22Rv1 (cell line): ENCODE measurements around the gene EXTL1.

ENCODE experiments used
- H3K27ac ChIP-seq: fragments of 450-650 bp; 2 replicates; pipeline ENCODE4 v1.5.1; 2017
- CTCF ChIP-seq: fragments of 450-650 bp; IDR thresholded peaks from 2 replicates; pipeline ENCODE4 v1.5.1; 2017; ENCODE audit warnings: mild to moderate bottlenecking
- ZFX ChIP-seq: fragments of 450-650 bp; IDR thresholded peaks from 2 replicates; pipeline ENCODE4 v1.6.1; 2017; ENCODE audit warnings: antibody characterized with exemption, borderline replicate concordance

The EXTL1 gene

GRCh38 chr1:26012864-26013263 lies 8.7 kb upstream of the EXTL1 start:
- peak overlapping the region; percentile 65 for H3K27ac ChIP-seq

DNA sequence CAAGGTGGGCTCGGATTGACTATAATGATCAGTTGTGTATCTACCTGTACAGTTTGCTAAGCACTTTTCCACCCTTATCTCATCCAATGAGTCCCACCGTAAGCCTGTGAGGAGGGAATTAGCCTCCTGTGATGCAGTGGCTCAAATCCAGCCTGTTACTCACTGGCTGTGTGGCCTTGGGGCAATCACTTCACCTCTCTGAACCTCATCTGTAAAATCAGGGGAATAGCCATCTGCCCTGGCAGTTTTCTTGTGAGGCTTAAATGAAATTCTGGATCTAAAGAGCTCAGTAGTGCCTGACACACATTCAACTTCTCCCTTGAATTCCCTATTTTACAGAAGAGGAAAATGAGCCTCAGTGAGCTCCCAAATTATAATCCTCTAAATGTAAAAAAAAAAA lies 7.4 kb upstream of the EXTL1 start:
- no peak for TF ChIP-seq CTCF
- no peak for TF ChIP-seq ZFX
- H3K27ac ChIP-seq: no peak overlapping the region

More at GRCh38 chr1:26012864-26013263, 8.7 kb upstream of the EXTL1 start:
- no peak for TF ChIP-seq ZFX
- TF ChIP-seq CTCF: no peak

DNA sequence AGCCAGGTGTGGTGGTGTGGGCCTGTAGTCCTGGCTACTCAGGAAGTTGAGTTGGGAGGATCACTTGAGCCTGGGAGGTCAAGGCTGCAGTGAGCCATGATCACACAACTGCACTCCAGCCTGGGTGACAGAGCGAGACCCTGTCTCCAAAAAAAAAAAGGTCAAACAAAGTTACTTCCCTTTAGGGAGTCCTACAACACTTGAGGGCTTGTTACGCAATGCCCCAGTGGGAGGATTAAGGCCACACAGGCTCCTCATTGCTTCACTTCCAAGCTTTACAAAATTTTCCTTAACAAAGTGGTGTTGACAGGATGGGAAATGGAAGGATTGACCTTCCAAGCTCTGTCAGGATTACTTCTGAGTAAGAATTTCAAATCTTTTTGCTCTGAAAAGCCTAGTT lies 6.2 kb upstream of the EXTL1 start:
- TF ChIP-seq ZFX (no peak), CTCF (no peak)
- no peak overlapping the region for H3K27ac ChIP-seq

DNA sequence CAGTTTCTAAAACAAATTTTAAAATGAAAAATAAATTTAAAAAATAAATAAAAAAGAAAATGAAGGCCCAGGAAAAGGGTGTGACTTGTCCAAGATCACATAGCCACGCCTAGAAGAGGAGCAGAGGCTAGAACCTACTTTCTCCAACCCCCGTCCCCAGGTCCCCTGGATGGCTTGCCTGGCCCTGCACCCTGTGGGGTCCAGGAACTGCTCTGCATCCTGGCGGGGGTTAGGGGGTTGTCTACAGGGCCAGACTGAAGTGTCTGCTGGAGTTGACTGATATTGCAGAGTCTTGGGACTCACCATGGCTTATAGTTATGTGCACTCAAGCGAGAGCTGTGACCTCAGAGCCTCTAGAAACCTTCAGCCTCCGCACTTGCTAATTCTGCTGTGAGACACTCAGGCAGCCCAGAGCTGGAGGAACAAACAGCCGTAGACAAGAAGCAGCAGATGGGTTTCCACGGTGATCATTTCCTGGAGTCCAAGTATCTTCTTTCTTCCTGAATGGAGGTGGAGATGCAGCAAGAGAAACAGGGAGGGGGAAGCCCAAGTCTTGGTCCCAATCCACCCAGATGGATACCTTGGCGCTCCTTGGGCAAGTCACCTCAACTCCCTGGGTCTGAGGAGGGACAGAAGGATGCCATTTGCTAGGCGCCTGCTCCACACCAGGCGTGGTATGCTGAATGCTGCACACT lies 5.2 kb upstream of the EXTL1 start:
- TF ChIP-seq CTCF: no peak
- TF ChIP-seq ZFX: no peak
- no peak overlapping the region for H3K27ac ChIP-seq

DNA sequence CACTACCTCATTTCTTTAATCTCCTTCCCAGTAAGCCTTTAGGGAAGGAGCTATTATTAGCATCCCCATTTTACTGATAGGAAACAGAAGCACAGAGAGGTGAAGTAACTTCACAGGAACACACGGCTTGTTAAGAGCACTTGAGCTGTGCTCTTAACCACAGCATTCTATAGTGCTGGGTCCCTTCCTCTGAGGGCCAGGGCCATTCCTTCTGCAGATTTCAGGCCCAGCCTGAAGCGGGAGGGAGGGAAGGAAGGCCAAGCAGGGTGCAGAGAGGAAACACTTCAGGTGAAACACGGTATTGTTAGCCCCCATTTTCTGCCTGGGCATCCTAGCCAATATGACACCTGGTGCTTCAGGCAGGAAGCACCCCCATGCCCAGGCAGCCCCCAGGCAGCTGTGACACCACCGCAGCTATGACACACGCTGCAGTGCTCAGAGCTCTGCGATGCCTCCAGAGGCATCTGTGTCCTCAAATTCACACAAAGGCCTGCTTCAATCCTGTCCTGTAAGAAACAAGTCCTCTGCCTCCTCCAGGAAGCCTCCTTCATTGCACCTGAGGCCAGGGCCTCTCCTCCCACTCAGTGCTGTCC lies 4.5 kb upstream of the EXTL1 start:
- TF ChIP-seq ZFX (no peak), CTCF (no peak)
- H3K27ac ChIP-seq: no peak overlapping the region

- TF ChIP-seq ZFX (no peak), CTCF (no peak)
- H3K27ac ChIP-seq: no peak overlapping the region
Observed at GRCh38 chr1:26017606-26018005, 4.0 kb upstream of the EXTL1 start.

- no peak overlapping the region for H3K27ac ChIP-seq
- no peak for TF ChIP-seq CTCF
- TF ChIP-seq ZFX: no peak
Observed at GRCh38 chr1:26019641-26020315, 1.8 kb upstream of the EXTL1 start.
